H9 (cell line): ENCODE data around the gene P2RX7. TPM values are rescaled to one million over a fixed set of nuclear protein-coding genes. Genes with fewer than 3 reads are reported as not detected.

Source experiments
- DNase-seq: peaks from one replicate; pipeline ENCODE4 v3.0.0-alpha.2; 2017
- H2AFZ ChIP-seq: one replicate; pipeline ENCODE4 v1.6.1; 2013; ENCODE audit warnings: mild to moderate bottlenecking, low read length, control low read depth, moderate library complexity
- H2AK5ac ChIP-seq: 2 replicates; pipeline ENCODE4 v1.6.1; 2013; ENCODE audit warnings: low read length, control low read depth, mixed read lengths; ENCODE audit not compliant: insufficient read length
- H2BK120ac ChIP-seq: one replicate; pipeline ENCODE4 v1.6.1; 2013; ENCODE audit warnings: low read depth, mild to moderate bottlenecking, low read length, control low read depth, inconsistent platforms; ENCODE audit not compliant: poor library complexity, severe bottlenecking
- H2BK12ac ChIP-seq: 2 replicates; pipeline ENCODE4 v1.6.1; 2013; ENCODE audit warnings: low read length, control low read depth, mixed read lengths, low read depth; ENCODE audit not compliant: insufficient read length
- H2BK15ac ChIP-seq: 2 replicates; pipeline ENCODE4 v1.6.1; 2013; ENCODE audit warnings: low read depth, low read length, control low read depth
- H2BK20ac ChIP-seq: one replicate; pipeline ENCODE4 v1.6.1; 2013; ENCODE audit warnings: low read depth, mild to moderate bottlenecking, low read length, control low read depth, inconsistent platforms; ENCODE audit not compliant: poor library complexity, severe bottlenecking
- H2BK5ac ChIP-seq: 2 replicates; pipeline ENCODE4 v1.6.1; 2013; ENCODE audit warnings: low read length, control low read depth, mixed read lengths; ENCODE audit not compliant: insufficient read length
- H3K14ac ChIP-seq: 2 replicates; pipeline ENCODE4 v1.6.1; 2013; ENCODE audit warnings: low read length, control low read depth; ENCODE audit not compliant: insufficient read depth
- H3K18ac ChIP-seq: 2 replicates; pipeline ENCODE4 v1.6.1; 2013; ENCODE audit warnings: low read depth, mild to moderate bottlenecking, mixed read lengths, low read length, control low read depth; ENCODE audit not compliant: insufficient read length
- H3K23ac ChIP-seq: 2 replicates; pipeline ENCODE4 v1.6.1; 2013; ENCODE audit warnings: low read length, control low read depth, mixed read lengths, low read depth; ENCODE audit not compliant: insufficient read length
- H3K23me2 ChIP-seq: 2 replicates; pipeline ENCODE4 v1.6.1; 2013; ENCODE audit warnings: low read depth, mild to moderate bottlenecking, mixed read lengths, low read length, control low read depth; ENCODE audit not compliant: insufficient read length, poor library complexity, severe bottlenecking
- H3K27ac ChIP-seq: 2 replicates; pipeline ENCODE4 v1.5.1; 2013; ENCODE audit warnings: low read length, control low read depth, mixed read lengths, low read depth; ENCODE audit not compliant: insufficient read length
- H3K27me3 ChIP-seq: 2 replicates; pipeline ENCODE4 v1.6.1; 2013; ENCODE audit warnings: low read length, control low read depth, inconsistent platforms; ENCODE audit not compliant: insufficient read depth
- H3K4ac ChIP-seq: 2 replicates; pipeline ENCODE4 v1.6.1; 2013; ENCODE audit warnings: low read depth, mild to moderate bottlenecking, control low read depth, inconsistent platforms, low read length, moderate library complexity
- H3K4me1 ChIP-seq: 2 replicates; pipeline ENCODE4 v1.6.1; 2013; ENCODE audit warnings: low read length, control low read depth, inconsistent platforms; ENCODE audit not compliant: insufficient read depth
- H3K4me2 ChIP-seq: 2 replicates; pipeline ENCODE4 v1.6.1; 2013; ENCODE audit warnings: low read length, control low read depth, mixed read lengths; ENCODE audit not compliant: insufficient read length, insufficient read depth
- H3K56ac ChIP-seq: 2 replicates; pipeline ENCODE4 v1.6.1; 2013; ENCODE audit warnings: low read depth, mild to moderate bottlenecking, mixed read lengths, low read length, control low read depth; ENCODE audit not compliant: insufficient read length
- H3K79me1 ChIP-seq: 2 replicates; pipeline ENCODE4 v1.6.1; 2013; ENCODE audit warnings: low read depth, mild to moderate bottlenecking, moderate library complexity, low read length, control low read depth, inconsistent platforms; ENCODE audit not compliant: insufficient read depth, poor library complexity, severe bottlenecking
- H3K79me2 ChIP-seq: 2 replicates; pipeline ENCODE4 v1.6.1; 2013; ENCODE audit warnings: low read length, control low read depth, inconsistent platforms; ENCODE audit not compliant: insufficient read depth
- H3K9ac ChIP-seq: 2 replicates; pipeline ENCODE4 v1.6.1; 2013; ENCODE audit warnings: low read length, control low read depth, mixed read lengths; ENCODE audit not compliant: insufficient read length; ENCODE audit errors: extremely low read depth
- H3K9me3 ChIP-seq: one replicate; pipeline ENCODE4 v1.6.1; 2013; ENCODE audit warnings: low read depth, low read length, inconsistent platforms; ENCODE audit not compliant: control insufficient read depth
- H3T11ph ChIP-seq: one replicate; pipeline ENCODE4 v1.6.1; 2013; ENCODE audit warnings: mild to moderate bottlenecking, low read length, control low read depth, inconsistent platforms
- H4K20me1 ChIP-seq: one replicate; pipeline ENCODE4 v1.6.1; 2013; ENCODE audit not compliant: control insufficient read depth, insufficient read length, insufficient read depth
- H4K5ac ChIP-seq: 2 replicates; pipeline ENCODE4 v1.6.1; 2013; ENCODE audit warnings: low read depth, mild to moderate bottlenecking, mixed read lengths, low read length, control low read depth; ENCODE audit not compliant: insufficient read length
- H4K8ac ChIP-seq: replicated peaks from 2 replicates; pipeline ENCODE4 v1.6.1; 2013; ENCODE audit warnings: low read length, control low read depth, mixed read lengths, low read depth; ENCODE audit not compliant: insufficient read length
- H4K91ac ChIP-seq: 2 replicates; pipeline ENCODE4 v1.6.1; 2013; ENCODE audit warnings: low read depth, mild to moderate bottlenecking, moderate library complexity, mixed read lengths, low read length, control low read depth; ENCODE audit not compliant: insufficient read length
- H3K27ac Mint-ChIP-seq, 3 experiments: 2 replicates in 2 of 3; 3 replicates in 1 of 3; pipeline ENCODE4 v1.8.0; 2020 to 2021; ENCODE audit warnings: mixed read lengths in 3 of 3, mild to moderate bottlenecking in 1 of 3, moderate library complexity in 1 of 3
- H3K27me3 Mint-ChIP-seq: 2 replicates; pipeline ENCODE4 v1.8.0; 2021; ENCODE audit warnings: low read depth, mild to moderate bottlenecking, moderate library complexity, mixed read lengths
- H3K36me3 Mint-ChIP-seq, 3 experiments: 2 replicates in 2 of 3; 3 replicates in 1 of 3; pipeline ENCODE4 v1.8.0; 2020 to 2021; ENCODE audit warnings: low read depth in 3 of 3, mixed read lengths in 3 of 3; ENCODE audit not compliant: insufficient read depth in 1 of 3
- H3K4me1 Mint-ChIP-seq, 2 experiments: 2 replicates each; pipeline ENCODE4 v1.8.0; 2020; ENCODE audit warnings: mixed read lengths in 2 of 2
- H3K4me3 Mint-ChIP-seq, 2 experiments: 2 replicates in 1 of 2; 3 replicates in 1 of 2; pipeline ENCODE4 v1.8.0; 2020 to 2021; ENCODE audit warnings: mild to moderate bottlenecking in 2 of 2, mixed read lengths in 2 of 2, moderate library complexity in 1 of 2
- H3K9me3 Mint-ChIP-seq, 2 experiments: 2 replicates in 1 of 2; 3 replicates in 1 of 2; pipeline ENCODE4 v1.8.0; 2020; ENCODE audit warnings: mild to moderate bottlenecking in 2 of 2, mixed read lengths in 2 of 2, moderate library complexity in 1 of 2
- WGBS: extraction: QIAGEN DNeasy Blood & Tissue Kit; methylation state at CpG from one replicate; pipeline ENCODE4 v1.1.7; 2013; ENCODE audit warnings: missing lambda C conversion rate, low lambda C conversion rate, mixed read lengths; ENCODE audit not compliant: insufficient read length; ENCODE audit errors: extremely low coverage; 5-methylcytosine and 5-hydroxymethylcytosine counted together
- total RNA-seq: library from RNA; stranded (reverse); gene quantifications from 2 replicates; pipeline ENCODE4 v1.2.1, GENCODE V29; 2021
- TF ChIP-seq, protein P1 (sequence below): fragments of 200-600 bp; sonication (generic); conservative IDR thresholded peaks from 3 replicates; pipeline ENCODE4 v1.8.0; 2021; ENCODE audit warnings: antibody characterized with exemption, mild to moderate bottlenecking

The P2RX7 gene
- total RNA-seq, 1 experiment from 2014 or later: 0.09 TPM

- H3K27me3 Mint-ChIP-seq: peaks cover 13% of the 10 kb centered on the region
- no peaks in the 10 kb centered on the region for H3K27me3 ChIP-seq
Observed at GRCh38 chr12:121159467-121160307, 27.0 kb downstream of the P2RX7 start.

More at GRCh38 chr12:121159467-121160307, 27.0 kb downstream of the P2RX7 start:
- H2AK5ac ChIP-seq: no peak overlapping the region
- peak overlapping the region; percentile 94 for H4K8ac ChIP-seq
- Mint-ChIP-seq H3K9me3 (no peaks in the 10 kb centered on the region; a peak in 1 of 5 replicates), H3K36me3 (peaks cover 0 to 4% (median 0%) of the 10 kb centered on the region in 3 experiments; a peak in 2 of 7 replicates), H3K4me1 (peaks cover 20% of the 10 kb centered on the region in 2 experiments), H3K27ac (peak overlapping the region in 1 of 3 experiments; percentile 53; a peak in 1 of 7 replicates), H3K4me3 (no peak overlapping the region)
- no peaks in the 10 kb centered on the region; the same call in 1 of the 2 replicates for H3K4me1 ChIP-seq
- no peak overlapping the region for H3K18ac ChIP-seq
- TF ChIP-seq, protein P1, sequence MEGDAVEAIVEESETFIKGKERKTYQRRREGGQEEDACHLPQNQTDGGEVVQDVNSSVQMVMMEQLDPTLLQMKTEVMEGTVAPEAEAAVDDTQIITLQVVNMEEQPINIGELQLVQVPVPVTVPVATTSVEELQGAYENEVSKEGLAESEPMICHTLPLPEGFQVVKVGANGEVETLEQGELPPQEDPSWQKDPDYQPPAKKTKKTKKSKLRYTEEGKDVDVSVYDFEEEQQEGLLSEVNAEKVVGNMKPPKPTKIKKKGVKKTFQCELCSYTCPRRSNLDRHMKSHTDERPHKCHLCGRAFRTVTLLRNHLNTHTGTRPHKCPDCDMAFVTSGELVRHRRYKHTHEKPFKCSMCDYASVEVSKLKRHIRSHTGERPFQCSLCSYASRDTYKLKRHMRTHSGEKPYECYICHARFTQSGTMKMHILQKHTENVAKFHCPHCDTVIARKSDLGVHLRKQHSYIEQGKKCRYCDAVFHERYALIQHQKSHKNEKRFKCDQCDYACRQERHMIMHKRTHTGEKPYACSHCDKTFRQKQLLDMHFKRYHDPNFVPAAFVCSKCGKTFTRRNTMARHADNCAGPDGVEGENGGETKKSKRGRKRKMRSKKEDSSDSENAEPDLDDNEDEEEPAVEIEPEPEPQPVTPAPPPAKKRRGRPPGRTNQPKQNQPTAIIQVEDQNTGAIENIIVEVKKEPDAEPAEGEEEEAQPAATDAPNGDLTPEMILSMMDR: no peak
- no peak overlapping the region for H3K14ac ChIP-seq
- H3K4me2 ChIP-seq: no peak overlapping the region
- H2BK120ac ChIP-seq: no peak overlapping the region
- no peak overlapping the region for H3K9ac ChIP-seq
- no peak overlapping the region for H2BK12ac ChIP-seq
- no peaks in the 10 kb centered on the region for H4K20me1 ChIP-seq
- H4K91ac ChIP-seq: no peak overlapping the region
- H2BK20ac ChIP-seq: no peak overlapping the region
- no peak overlapping the region for H2AFZ ChIP-seq
- no peak overlapping the region for H3K27ac ChIP-seq
- H3K79me1 ChIP-seq: no peaks in the 10 kb centered on the region
- no peak overlapping the region for H3K4ac ChIP-seq
- H2BK5ac ChIP-seq: no peak overlapping the region
- no peaks in the 10 kb centered on the region for H3K9me3 ChIP-seq
- H3K79me2 ChIP-seq: no peaks in the 10 kb centered on the region
- H3K23me2 ChIP-seq: no peaks in the 10 kb centered on the region
- H3K56ac ChIP-seq: no peak overlapping the region
- no peak overlapping the region for H3T11ph ChIP-seq
- no CpG with 5 or more reads among the region's 7 CpGs for WGBS
- DNase-seq: no peak
- no peak overlapping the region for H4K5ac ChIP-seq
- no peak overlapping the region for H2BK15ac ChIP-seq
- H3K23ac ChIP-seq: no peak overlapping the region
